NT2/D1 (cell line): Measurements from ENCODE around the gene TTLL4.

Source experiments
- SUZ12 ChIP-seq: IDR thresholded peaks from 2 replicates; pipeline ENCODE4 v1.6.1; 2011; ENCODE audit not compliant: insufficient read length, insufficient read depth; ENCODE audit errors: extremely low read depth
- YY1 ChIP-seq: IDR thresholded peaks from 2 replicates; pipeline ENCODE4 v1.6.1; 2011; ENCODE audit not compliant: insufficient read length, insufficient read depth
- ZNF274 ChIP-seq: IDR thresholded peaks from 2 replicates; pipeline ENCODE4 v1.6.1; 2011; ENCODE audit warnings: mild to moderate bottlenecking, low read depth, low read length

DNA sequence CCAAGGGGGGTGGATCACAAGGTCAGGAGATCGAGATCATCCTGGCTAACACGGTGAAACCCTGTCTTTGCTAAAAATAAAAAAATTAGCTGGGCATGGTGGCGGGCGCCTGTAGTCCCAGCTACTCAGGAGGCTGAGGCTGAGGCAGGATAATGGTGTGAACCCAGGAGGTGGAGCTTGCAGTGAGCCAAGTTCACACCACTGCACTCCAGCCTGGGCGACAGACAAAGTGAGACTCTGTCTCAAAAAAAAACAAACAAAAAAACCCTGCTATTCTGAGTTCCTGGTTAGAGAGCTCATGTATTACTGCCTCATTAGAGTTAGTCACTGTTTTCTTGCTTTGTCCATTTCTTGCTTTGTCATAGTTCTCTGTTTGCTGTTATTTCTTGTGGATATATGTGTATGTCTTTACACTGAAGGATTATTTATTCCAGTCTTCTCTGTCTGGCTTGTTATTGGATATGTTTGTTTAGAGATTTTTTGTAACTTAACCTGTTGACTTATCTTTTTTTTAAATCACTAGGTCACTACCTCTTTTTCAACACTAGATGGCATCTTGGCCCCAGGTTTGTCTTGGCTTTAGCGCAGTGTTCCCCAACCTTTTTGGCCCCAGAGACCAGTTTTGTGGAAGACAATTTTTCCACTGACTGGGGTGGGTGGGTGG, 17.0 kb downstream of the TTLL4 start:
- TF ChIP-seq ZNF274, result no peak
- TF ChIP-seq YY1, result no peak
- TF ChIP-seq SUZ12, result no peak
